HepG2 (cell line): ENCODE measurements around the gene HNF1B. TPM values are rescaled to one million over a fixed set of nuclear protein-coding genes. Genes with fewer than 3 reads are reported as not detected.

Experiments
- ATF7-NPFF ChIP-seq: sonication (generic); formaldehyde crosslinking; IDR thresholded peaks from 2 replicates; pipeline ENCODE4 v1.8.1; 2023; ENCODE audit warnings: mild to moderate bottlenecking, low read depth, missing genetic modification reagents, moderate library complexity
- CBFB ChIP-seq: sonication (generic); formaldehyde crosslinking; IDR thresholded peaks from 2 replicates; pipeline ENCODE4 v1.4.0; 2020; ENCODE audit warnings: missing genetic modification reagents
- NFYB ChIP-seq: sonication (generic); formaldehyde crosslinking; IDR thresholded peaks from 2 replicates; pipeline ENCODE4 v1.4.0; 2020; ENCODE audit warnings: missing genetic modification reagents
- TARDBP ChIP-seq: sonication (generic); formaldehyde crosslinking; IDR thresholded peaks from 2 replicates; pipeline ENCODE4 v1.8.0; 2022; ENCODE audit warnings: mild to moderate bottlenecking, missing genetic modification reagents
- ZBTB20 ChIP-seq: sonication (generic); formaldehyde crosslinking; IDR thresholded peaks from 2 replicates; pipeline ENCODE4 v1.8.1; 2023; ENCODE audit warnings: missing genetic modification reagents, low read depth, mild to moderate bottlenecking, borderline replicate concordance
- ZNF660 ChIP-seq: sonication (generic); formaldehyde crosslinking; IDR thresholded peaks from 2 replicates; pipeline ENCODE4 v1.5.1; 2020; ENCODE audit warnings: mild to moderate bottlenecking, low read depth, missing genetic modification reagents, borderline replicate concordance
- ZNF703 ChIP-seq: sonication (generic); formaldehyde crosslinking; IDR thresholded peaks from 2 replicates; pipeline ENCODE4 v1.5.1; 2020; ENCODE audit warnings: missing genetic modification reagents, mild to moderate bottlenecking, moderate library complexity, borderline replicate concordance
- polyA plus RNA-seq, 8 experiments: library from polyadenylated mRNA; depleted of rRNA in 3 of 8; stranded (reverse) in 7 of 8; unstranded in 1 of 8; fragments of >200 nt; fragmentation: Illumina TruSeq in 4 of 8; extraction: Trizol in 4 of 8; gene quantifications; 2 replicates each; pipeline versions ENCODE4 v1.2.1 to v1.2.3, GENCODE V29; 2011 to 2016; ENCODE audit warnings: low read depth in 4 of 8, missing spikeins in 1 of 8, mixed read lengths in 1 of 8; ENCODE audit not compliant: insufficient read depth in 1 of 8
- total RNA-seq, 5 experiments: library from RNA; depleted of rRNA; stranded (reverse); fragments of >200 nt; fragmentation: Illumina TruSeq; extraction: Trizol; gene quantifications; 2 replicates each; pipeline ENCODE4 v1.2.3, GENCODE V29; 2016; ENCODE audit warnings: low read depth in 1 of 5
- TF ChIP-seq, protein P1 (sequence below): sonication (generic); formaldehyde crosslinking; IDR thresholded peaks from one replicate; pipeline ENCODE4 v1.5.1; 2020; ENCODE audit warnings: mild to moderate bottlenecking, missing genetic modification reagents; ENCODE audit errors: not compliant biosample characterization
- TF ChIP-seq, protein P2 (sequence below): sonication (generic); formaldehyde crosslinking; IDR thresholded peaks from 2 replicates; pipeline ENCODE4 v1.5.0; 2020; ENCODE audit warnings: missing genetic modification reagents
- TF ChIP-seq, protein P3 (sequence below): sonication (generic); formaldehyde crosslinking; IDR thresholded peaks from 2 replicates; pipeline ENCODE4 v1.5.0; 2020; ENCODE audit warnings: missing genetic modification reagents, mild to moderate bottlenecking, borderline replicate concordance
- TF ChIP-seq, protein P4 (sequence below): sonication (generic); formaldehyde crosslinking; conservative IDR thresholded peaks from 2 replicates; pipeline ENCODE4 v1.8.0; 2022; ENCODE audit warnings: missing genetic modification reagents

HNF1B gene
- total and polyA plus RNA-seq, 2 of the 13 experiments (the other 11 are each of a cell fraction or from before 2014, with no cell fraction given), result 1.9 to 5.3 TPM

DNA sequence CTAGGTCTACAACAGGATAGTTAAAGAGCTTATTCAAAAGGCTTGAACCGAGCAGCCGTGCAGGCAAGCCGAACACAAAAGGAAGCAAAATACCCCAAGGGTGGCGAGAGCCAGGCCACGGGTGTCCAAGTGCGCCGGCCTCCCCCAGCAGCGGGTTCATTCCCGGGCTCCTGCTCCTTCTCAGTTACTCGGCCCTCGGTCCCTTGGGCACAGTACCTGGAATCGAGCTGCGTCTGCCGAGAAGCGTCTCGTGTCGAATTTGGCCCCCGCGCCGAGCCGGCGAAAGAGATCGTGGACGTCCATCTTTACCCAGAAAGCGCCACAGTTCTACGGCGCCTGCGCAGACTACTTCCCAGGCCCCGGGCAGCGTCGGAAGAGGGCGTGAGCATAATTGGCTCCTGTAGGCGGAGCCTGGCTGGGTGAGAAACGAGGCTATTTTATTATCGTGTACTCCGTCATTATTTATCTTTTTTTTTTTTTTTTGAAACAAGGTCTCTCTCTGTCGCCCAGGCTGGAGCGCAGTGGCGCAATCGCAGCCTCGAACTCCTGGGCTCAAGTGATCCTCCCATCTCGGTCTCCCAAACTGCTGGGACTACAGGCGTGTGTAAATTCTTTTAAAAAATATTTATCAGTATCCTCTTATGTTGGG is 101.6 kb downstream of the HNF1B start, which contains the start of gene DDX52 (continued):
- TF ChIP-seq, protein P1, sequence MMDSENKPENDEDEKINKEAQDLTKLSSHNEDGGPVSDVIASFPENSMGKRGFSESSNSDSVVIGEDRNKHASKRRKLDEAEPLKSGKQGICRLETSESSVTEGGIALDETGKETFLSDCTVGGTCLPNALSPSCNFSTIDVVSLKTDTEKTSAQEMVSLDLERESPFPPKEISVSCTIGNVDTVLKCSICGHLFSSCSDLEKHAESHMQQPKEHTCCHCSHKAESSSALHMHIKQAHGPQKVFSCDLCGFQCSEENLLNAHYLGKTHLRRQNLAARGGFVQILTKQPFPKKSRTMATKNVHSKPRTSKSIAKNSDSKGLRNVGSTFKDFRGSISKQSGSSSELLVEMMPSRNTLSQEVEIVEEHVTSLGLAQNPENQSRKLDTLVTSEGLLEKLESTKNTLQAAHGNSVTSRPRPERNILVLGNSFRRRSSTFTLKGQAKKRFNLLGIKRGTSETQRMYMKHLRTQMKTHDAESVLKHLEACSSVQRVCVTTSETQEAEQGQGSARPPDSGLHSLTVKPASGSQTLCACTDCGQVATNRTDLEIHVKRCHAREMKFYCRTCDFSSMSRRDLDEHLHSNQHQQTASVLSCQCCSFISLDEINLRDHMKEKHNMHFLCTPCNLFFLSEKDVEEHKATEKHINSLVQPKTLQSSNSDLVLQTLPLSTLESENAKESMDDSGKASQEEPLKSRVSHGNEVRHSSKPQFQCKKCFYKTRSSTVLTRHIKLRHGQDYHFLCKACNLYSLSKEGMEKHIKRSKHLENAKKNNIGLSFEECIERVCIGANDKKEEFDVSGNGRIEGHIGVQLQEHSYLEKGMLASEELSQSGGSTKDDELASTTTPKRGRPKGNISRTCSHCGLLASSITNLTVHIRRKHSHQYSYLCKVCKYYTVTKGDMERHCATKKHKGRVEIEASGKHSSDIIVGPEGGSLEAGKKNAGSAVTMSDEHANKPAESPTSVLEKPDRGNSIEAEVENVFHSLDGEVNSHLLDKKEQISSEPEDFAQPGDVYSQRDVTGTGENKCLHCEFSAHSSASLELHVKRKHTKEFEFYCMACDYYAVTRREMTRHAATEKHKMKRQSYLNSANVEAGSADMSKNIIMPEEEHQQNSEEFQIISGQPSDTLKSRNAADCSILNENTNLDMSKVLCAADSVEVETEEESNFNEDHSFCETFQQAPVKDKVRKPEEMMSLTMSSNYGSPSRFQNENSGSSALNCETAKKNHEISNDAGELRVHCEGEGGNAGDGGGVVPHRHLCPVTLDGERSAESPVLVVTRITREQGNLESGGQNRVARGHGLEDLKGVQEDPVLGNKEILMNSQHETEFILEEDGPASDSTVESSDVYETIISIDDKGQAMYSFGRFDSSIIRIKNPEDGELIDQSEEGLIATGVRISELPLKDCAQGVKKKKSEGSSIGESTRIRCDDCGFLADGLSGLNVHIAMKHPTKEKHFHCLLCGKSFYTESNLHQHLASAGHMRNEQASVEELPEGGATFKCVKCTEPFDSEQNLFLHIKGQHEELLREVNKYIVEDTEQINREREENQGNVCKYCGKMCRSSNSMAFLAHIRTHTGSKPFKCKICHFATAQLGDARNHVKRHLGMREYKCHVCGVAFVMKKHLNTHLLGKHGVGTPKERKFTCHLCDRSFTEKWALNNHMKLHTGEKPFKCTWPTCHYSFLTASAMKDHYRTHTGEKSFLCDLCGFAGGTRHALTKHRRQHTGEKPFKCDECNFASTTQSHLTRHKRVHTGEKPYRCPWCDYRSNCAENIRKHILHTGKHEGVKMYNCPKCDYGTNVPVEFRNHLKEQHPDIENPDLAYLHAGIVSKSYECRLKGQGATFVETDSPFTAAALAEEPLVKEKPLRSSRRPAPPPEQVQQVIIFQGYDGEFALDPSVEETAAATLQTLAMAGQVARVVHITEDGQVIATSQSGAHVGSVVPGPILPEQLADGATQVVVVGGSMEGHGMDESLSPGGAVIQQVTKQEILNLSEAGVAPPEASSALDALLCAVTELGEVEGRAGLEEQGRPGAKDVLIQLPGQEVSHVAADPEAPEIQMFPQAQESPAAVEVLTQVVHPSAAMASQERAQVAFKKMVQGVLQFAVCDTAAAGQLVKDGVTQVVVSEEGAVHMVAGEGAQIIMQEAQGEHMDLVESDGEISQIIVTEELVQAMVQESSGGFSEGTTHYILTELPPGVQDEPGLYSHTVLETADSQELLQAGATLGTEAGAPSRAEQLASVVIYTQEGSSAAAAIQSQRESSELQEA (CRISPR knock-in tag), result peak; percentile 81
- TF ChIP-seq ZNF703, result no peak
- TF ChIP-seq, protein P2, sequence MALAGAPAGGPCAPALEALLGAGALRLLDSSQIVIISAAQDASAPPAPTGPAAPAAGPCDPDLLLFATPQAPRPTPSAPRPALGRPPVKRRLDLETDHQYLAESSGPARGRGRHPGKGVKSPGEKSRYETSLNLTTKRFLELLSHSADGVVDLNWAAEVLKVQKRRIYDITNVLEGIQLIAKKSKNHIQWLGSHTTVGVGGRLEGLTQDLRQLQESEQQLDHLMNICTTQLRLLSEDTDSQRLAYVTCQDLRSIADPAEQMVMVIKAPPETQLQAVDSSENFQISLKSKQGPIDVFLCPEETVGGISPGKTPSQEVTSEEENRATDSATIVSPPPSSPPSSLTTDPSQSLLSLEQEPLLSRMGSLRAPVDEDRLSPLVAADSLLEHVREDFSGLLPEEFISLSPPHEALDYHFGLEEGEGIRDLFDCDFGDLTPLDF, result peak; percentile 29; the same call in 1 of the 2 replicates
- TF ChIP-seq, protein P3, sequence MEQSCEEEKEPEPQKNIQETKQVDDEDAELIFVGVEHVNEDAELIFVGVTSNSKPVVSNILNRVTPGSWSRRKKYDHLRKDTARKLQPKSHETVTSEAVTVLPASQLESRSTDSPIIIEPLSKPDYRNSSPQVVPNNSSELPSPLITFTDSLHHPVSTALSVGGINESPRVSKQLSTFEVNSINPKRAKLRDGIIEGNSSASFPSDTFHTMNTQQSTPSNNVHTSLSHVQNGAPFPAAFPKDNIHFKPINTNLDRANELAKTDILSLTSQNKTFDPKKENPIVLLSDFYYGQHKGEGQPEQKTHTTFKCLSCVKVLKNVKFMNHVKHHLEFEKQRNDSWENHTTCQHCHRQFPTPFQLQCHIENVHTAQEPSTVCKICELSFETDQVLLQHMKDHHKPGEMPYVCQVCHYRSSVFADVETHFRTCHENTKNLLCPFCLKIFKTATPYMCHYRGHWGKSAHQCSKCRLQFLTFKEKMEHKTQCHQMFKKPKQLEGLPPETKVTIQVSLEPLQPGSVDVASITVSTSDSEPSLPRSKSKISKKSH, result peak; percentile 79; the same call in 1 of the 2 replicates
- no peak for TF ChIP-seq TARDBP (CRISPR knock-in tag)
- TF ChIP-seq, protein P4, sequence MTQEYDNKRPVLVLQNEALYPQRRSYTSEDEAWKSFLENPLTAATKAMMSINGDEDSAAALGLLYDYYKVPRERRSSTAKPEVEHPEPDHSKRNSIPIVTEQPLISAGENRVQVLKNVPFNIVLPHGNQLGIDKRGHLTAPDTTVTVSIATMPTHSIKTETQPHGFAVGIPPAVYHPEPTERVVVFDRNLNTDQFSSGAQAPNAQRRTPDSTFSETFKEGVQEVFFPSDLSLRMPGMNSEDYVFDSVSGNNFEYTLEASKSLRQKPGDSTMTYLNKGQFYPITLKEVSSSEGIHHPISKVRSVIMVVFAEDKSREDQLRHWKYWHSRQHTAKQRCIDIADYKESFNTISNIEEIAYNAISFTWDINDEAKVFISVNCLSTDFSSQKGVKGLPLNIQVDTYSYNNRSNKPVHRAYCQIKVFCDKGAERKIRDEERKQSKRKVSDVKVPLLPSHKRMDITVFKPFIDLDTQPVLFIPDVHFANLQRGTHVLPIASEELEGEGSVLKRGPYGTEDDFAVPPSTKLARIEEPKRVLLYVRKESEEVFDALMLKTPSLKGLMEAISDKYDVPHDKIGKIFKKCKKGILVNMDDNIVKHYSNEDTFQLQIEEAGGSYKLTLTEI (CRISPR knock-in tag), result no peak
- no peak for TF ChIP-seq CBFB
- TF ChIP-seq ATF7-NPFF (CRISPR knock-in tag), result 0 out of 2 replicates have a peak, but pooled peaks have one; percentile 34
- no peak for TF ChIP-seq ZBTB20
- no peak for TF ChIP-seq NFYB (CRISPR knock-in tag)
- TF ChIP-seq ZNF660 (CRISPR knock-in tag), result no peak
